Esophagus muscularis mucosa (tissue), 4 donors: ENCODE data around the gene LIX1. TPM values are rescaled to one million over a fixed set of nuclear protein-coding genes. Genes with fewer than 3 reads are reported as not detected.
A peak's percentile ranks its signal among the peaks of the same experiment; 100 is the strongest.
"Not testable (repeated sequence)": the region's sequence is repeated elsewhere in the genome, so short reads cannot be mapped to it uniquely, and the experiment has no call there.

ENCODE experiments used
- DNase-seq: peaks from one replicate; pipeline ENCODE4 v3.0.0-alpha.2; 2017; ENCODE audit errors: extremely low spot score
- H3K27ac ChIP-seq, 4 donors: fragments of 200-600 bp; sonication (generic); replicated peaks in 1 of 4; 1 replicate in 3 of 4; 2 replicates in 1 of 4; pipeline ENCODE4 v1.5.1; 2016 to 2019; ENCODE audit warnings: mild to moderate bottlenecking in 1 of 4
- H3K27me3 ChIP-seq, 4 donors: fragments of 200-600 bp; sonication (generic); one replicate each; pipeline versions ENCODE4 v1.5.1 to v1.6.0; 2016 to 2019
- H3K36me3 ChIP-seq, 4 donors: fragments of 200-600 bp; sonication (generic); one replicate each; pipeline ENCODE4 v1.5.1; 2016 to 2019
- H3K4me1 ChIP-seq, 4 donors: fragments of 200-600 bp; sonication (generic); one replicate each; pipeline ENCODE4 v1.5.1; 2016 to 2019
- H3K4me3 ChIP-seq, 4 donors: fragments of 200-600 bp; sonication (generic); 1 replicate in 2 of 4; 2 replicates in 2 of 4; pipeline ENCODE4 v1.5.1; 2016 to 2019; ENCODE audit warnings: mild to moderate bottlenecking in 4 of 4, moderate library complexity in 1 of 4
- H3K9me3 ChIP-seq, 4 donors: fragments of 200-600 bp; sonication (generic); 1 replicate in 3 of 4; 2 replicates in 1 of 4; pipeline ENCODE4 v1.5.1; 2016 to 2019
- CTCF ChIP-seq, 3 experiments: fragments of 200-600 bp in 2 of 3; fragments of 450-650 bp in 1 of 3; sonication (generic) in 2 of 3; IDR thresholded peaks; one replicate each; pipeline ENCODE4 v1.5.1; 2017 to 2019; ENCODE audit warnings: antibody characterized with exemption in 3 of 3, mild to moderate bottlenecking in 2 of 3, moderate library complexity in 1 of 3
- EP300 ChIP-seq: sonication (generic); formaldehyde crosslinking; IDR thresholded peaks from one replicate; pipeline ENCODE4 v1.6.1; 2017; ENCODE audit warnings: antibody characterized with exemption
- POLR2A ChIP-seq: fragments of 450-650 bp; IDR thresholded peaks from one replicate; pipeline ENCODE4 v1.6.1; 2017; ENCODE audit warnings: antibody characterized with exemption, moderate library complexity, mild to moderate bottlenecking, low read depth
- POLR2AphosphoS5 ChIP-seq, 2 donors: sonication (generic); formaldehyde crosslinking; IDR thresholded peaks; one replicate each; pipeline ENCODE4 v1.6.1; 2017; ENCODE audit warnings: antibody characterized with exemption in 2 of 2
- WGBS: methylation state at CpG from one replicate; pipeline ENCODE4 v1.1.5; 2018; 5-methylcytosine and 5-hydroxymethylcytosine counted together
- intact Hi-C: fragments of 100-400 bp; cut with DNase I; formaldehyde crosslinking; loops from one replicate; pipeline ENCODE4 v1.15.1; 2023
- total RNA-seq, 4 donors: library from RNA; depleted of rRNA; stranded (reverse); fragments of >200 nt; gene quantifications; one replicate each; pipeline versions ENCODE4 v1.1.0 to v1.2.1, GENCODE V29; 2016

LIX1 gene
- total RNA-seq: 1 to 10 TPM in 1 of 4 donors, under 1 TPM in 3; 0.42 to 1.2 (median 0.67) TPM

- H3K27ac ChIP-seq: no peak within 1 kb of the TSS
- H3K4me1 ChIP-seq: peaks cover 6 to 11% (median 7%) of the 10 kb centered on the region in 4 donors
- WGBS: 52% methylated on average over 6 of the region's 6 CpGs
- no peak within 1 kb of the TSS for H3K4me3 ChIP-seq
- TF ChIP-seq CTCF (IDR thresholded peaks at IDR 0.05): peak; percentile 24 to 53 (median 49)
- TF ChIP-seq POLR2A: no peak
- no peaks in the 10 kb centered on the region for H3K27me3 ChIP-seq
- intact Hi-C loops: no loop called here
- no peaks in the 10 kb centered on the region for H3K36me3 ChIP-seq
- no peaks in the 10 kb centered on the region for H3K9me3 ChIP-seq
- DNase-seq: no peak
These were observed at the start of gene LIX1 for GRCh38 chr5:97142521-97143254. LIX1 (minus strand) TSS chr5:97142611; CDS start chr5:97142576, 35 bp downstream.

GRCh38 chr5:97191893-97192292 is 49.5 kb upstream of the LIX1 start:
- H3K9me3 ChIP-seq: no peaks in the 10 kb centered on the region
- no peaks in the 10 kb centered on the region for H3K4me1 ChIP-seq
- no peak for DNase-seq
- H3K36me3 ChIP-seq: no peaks in the 10 kb centered on the region
- intact Hi-C loops: no loop called here
- TF ChIP-seq EP300 (no peak), POLR2AphosphoS5 (IDR thresholded peaks at IDR 0.05) (no peak), POLR2A (no peak), CTCF (IDR thresholded peaks at IDR 0.05) (no peak)
- no peaks in the 10 kb centered on the region for H3K27me3 ChIP-seq
- H3K27ac ChIP-seq: no peak overlapping the region
- H3K4me3 ChIP-seq: no peak overlapping the region
- 83% methylated on average over 2 of the region's 2 CpGs for WGBS

GRCh38 chr5:97189523-97189922 is 47.1 kb upstream of the LIX1 start:
- H3K36me3 ChIP-seq, H3K27me3 ChIP-seq, intact Hi-C loops, H3K9me3 ChIP-seq, H3K4me1 ChIP-seq, DNase-seq, H3K27ac ChIP-seq, H3K4me3 ChIP-seq: not testable (repeated sequence)
- 100% methylated on average over 1 of the region's 1 CpG for WGBS

- intact Hi-C loops: no loop called here
- Histone ChIP-seq H3K4me3 (peak overlapping the region; percentile 79 to 81 (median 80)), H3K9me3 (no peaks in the 10 kb centered on the region), H3K4me1 (peaks cover 24 to 30% (median 29%) of the 10 kb centered on the region in 4 donors), H3K27me3 (no peaks in the 10 kb centered on the region), H3K36me3 (peaks cover 1 to 11% (median 3%) of the 10 kb centered on the region in 4 donors), H3K27ac (peak overlapping the region; percentile 84 to 88 (median 86))
- 44% methylated on average over 6 of the region's 6 CpGs for WGBS
- TF ChIP-seq POLR2A: no peak
- no peak for TF ChIP-seq POLR2AphosphoS5 (IDR thresholded peaks at IDR 0.05)
- no peak for TF ChIP-seq CTCF (IDR thresholded peaks at IDR 0.05)
- TF ChIP-seq EP300: no peak
- no peak for DNase-seq
These were observed 41.5 kb upstream of the LIX1 start for GRCh38 chr5:97183930-97184213.

GRCh38 chr5:97183100-97183929 is 40.9 kb upstream of the LIX1 start, which contains the start of gene RIOK2:
RIOK2 (minus strand) TSS chr5:97183247; CDS start chr5:97183191, 56 bp downstream.
- Histone ChIP-seq H3K27ac (peak within 1 kb of the TSS; percentile 84 to 88 (median 86)), H3K4me1 (peaks cover 24 to 30% (median 29%) of the 10 kb centered on the region in 4 donors), H3K27me3 (no peaks in the 10 kb centered on the region), H3K4me3 (peak within 1 kb of the TSS; percentile 79 to 81 (median 80)), H3K9me3 (no peaks in the 10 kb centered on the region), H3K36me3 (peaks cover 7 to 16% (median 9%) of the 10 kb centered on the region in 4 donors)
- intact Hi-C loops: no loop called here
- under 1% methylated on average over 30 of the region's 44 CpGs for WGBS
- TF ChIP-seq EP300 (no peak), POLR2AphosphoS5 (IDR thresholded peaks at IDR 0.05) (peak; percentile 86 to 88), CTCF (IDR thresholded peaks at IDR 0.05) (peak in 1 of 3 experiments; percentile 5)
- DNase-seq: peak; percentile 97
